Measurements from ENCODE around the gene PRKAG1. TPM values are rescaled to one million over a fixed set of nuclear protein-coding genes. Genes with fewer than 3 reads are reported as not detected.

PRKAG1 gene
- total RNA-seq, 1 donor from 2014 or later, result 51.7 TPM

DNA sequence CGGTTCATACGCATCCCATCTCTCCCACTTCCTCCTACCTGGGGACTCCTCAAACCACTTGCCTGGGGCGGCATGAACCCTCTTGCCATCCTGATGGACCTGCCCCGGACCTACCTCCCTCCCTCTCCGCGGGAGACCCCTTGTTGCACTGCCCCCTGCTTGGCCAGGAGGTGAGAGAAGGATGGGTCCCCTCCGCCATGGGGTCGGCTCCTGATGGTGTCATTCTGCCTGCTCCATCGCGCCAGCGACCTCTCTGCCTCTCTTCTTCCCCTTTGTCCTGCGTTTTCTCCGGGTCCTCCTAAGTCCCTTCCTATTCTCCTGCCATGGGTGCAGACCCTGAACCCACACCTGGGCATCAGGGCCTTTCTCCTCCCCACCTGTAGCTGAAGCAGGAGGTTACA is 36.8 kb downstream of the PRKAG1 start:
- DNase-seq (ENCODE audit: low spot score), result no peak

- DNase-seq (ENCODE audit: low spot score), result no peak
Measured at GRCh38 chr12:48980953-48981756, 37.4 kb downstream of the PRKAG1 start.

- DNase-seq (ENCODE audit: low spot score), result no peak
Measured at GRCh38 chr12:48980389-48980952, 38.1 kb downstream of the PRKAG1 start.

GRCh38 chr12:48979602-48980388 is 38.8 kb downstream of the PRKAG1 start:
- DNase-seq (ENCODE audit: low spot score), result no peak

DNA sequence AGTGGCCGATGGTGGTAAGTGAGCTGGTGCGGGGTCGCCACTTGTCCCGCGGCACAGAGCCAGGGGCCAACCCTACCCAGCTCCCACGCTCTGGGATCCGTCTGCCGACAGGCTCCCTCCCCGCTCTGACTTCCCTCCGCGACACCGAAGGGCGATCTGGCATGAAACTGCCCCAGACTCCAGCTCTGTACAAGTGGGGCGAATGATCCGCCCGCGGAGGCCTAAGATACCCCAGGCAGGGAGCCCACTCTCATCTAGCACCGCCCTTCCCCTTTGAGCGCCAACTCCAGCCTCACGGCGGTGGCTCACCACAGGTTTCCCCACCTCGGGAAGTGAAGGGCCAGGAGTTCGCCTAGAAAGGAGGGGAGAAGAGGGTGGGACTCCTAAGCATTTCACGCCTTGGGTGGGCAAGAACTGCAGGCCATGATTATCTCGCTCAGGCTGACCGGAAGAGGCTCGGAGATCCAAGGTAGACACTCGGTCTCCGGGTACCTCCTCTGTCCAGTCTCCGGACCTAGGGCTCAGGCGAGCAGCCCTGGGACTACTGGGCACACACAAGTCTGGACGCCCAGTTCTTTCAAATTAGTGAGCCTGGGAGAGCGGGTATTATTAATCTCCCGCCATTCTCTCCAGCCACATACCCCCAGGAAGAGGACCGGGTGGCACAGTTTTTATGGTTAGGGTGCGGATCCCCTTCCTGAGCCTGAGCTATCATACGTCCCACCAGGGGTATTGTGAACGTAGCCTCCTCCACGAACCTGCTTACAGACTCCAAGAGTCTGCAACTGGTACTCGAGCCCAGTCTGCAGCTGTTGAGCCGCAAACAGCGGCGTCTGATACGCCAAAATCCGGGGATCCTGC is 39.6 kb downstream of the PRKAG1 start:
- no peak for DNase-seq (ENCODE audit: low spot score)

GRCh38 chr12:48978291-48978740 is 40.3 kb downstream of the PRKAG1 start, which contains the start of gene WNT1:
TSS of gene WNT1 (plus strand) at chr12:48978322. CDS start at chr12:48978651, 329 bp downstream.
- no peak for DNase-seq (ENCODE audit: low spot score)

GRCh38 chr12:48977290-48978281 is 41.0 kb downstream of the PRKAG1 start:
- DNase-seq (ENCODE audit: low spot score), result peak; percentile 50

GRCh38 chr12:48973941-48974673 is 44.5 kb downstream of the PRKAG1 start:
- DNase-seq (ENCODE audit: low spot score), result no peak

GRCh38 chr12:48973531-48973930 is 45.0 kb downstream of the PRKAG1 start:
- no peak for DNase-seq (ENCODE audit: low spot score)

- no peak for DNase-seq (ENCODE audit: low spot score)
Measured at GRCh38 chr12:48972952-48973483, 45.6 kb downstream of the PRKAG1 start.

GRCh38 chr12:48972213-48972951 is 46.2 kb downstream of the PRKAG1 start:
- DNase-seq (ENCODE audit: low spot score), result no peak

GRCh38 chr12:48970702-48971334 is 47.8 kb downstream of the PRKAG1 start:
- DNase-seq (ENCODE audit: low spot score), result no peak

- no peak for DNase-seq (ENCODE audit: low spot score)
Measured at GRCh38 chr12:48969833-48970701, 48.5 kb downstream of the PRKAG1 start.

- DNase-seq (ENCODE audit: low spot score), result no peak
Measured at GRCh38 chr12:48969160-48969771, 49.3 kb downstream of the PRKAG1 start.

DNA sequence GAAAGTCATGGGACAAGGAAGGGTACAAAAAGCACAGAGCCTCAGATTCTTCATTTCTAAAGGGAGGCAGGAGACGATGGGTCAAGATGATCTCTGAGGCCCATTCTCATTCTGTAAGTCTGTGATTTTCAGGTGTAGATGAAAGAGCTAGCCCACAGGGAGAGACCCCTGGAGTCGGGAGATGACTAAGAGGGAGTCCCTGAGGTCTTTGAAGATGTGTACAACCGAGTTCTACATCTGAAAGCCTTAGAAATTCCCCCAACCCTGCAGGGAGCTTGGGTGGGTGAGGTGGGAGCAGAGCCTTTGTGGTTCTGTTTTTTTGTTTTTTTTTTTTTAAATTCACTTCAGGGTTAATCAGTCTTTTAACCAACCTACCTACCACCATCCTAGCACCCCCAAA is 50.1 kb downstream of the PRKAG1 start:
- no peak for DNase-seq (ENCODE audit: low spot score)

- DNase-seq (ENCODE audit: low spot score), result no peak
Measured at GRCh38 chr12:48967991-48968390, 50.6 kb downstream of the PRKAG1 start.
